Peyer's patch (tissue), 4 donors: ENCODE measurements around the gene FSHB. TPM values are rescaled to one million over a fixed set of nuclear protein-coding genes. Genes with fewer than 3 reads are reported as not detected.
A peak's percentile ranks its signal among the peaks of the same experiment; 100 is the strongest.

Source experiments
- DNase-seq, 3 donors: peaks; one replicate each; pipeline ENCODE4 v3.0.0-alpha.2; 2017 to 2019
- H3K27ac ChIP-seq, 4 donors: fragments of 200-600 bp; sonication (generic); one replicate each; pipeline ENCODE4 v1.5.1; 2016 to 2019
- H3K27me3 ChIP-seq, 2 donors: fragments of 200-600 bp; sonication (generic); one replicate each; pipeline ENCODE4 v1.5.1; 2019
- H3K36me3 ChIP-seq, 3 donors: fragments of 200-600 bp; sonication (generic); one replicate each; pipeline ENCODE4 v1.5.1; 2016 to 2019
- H3K4me1 ChIP-seq, 4 donors: fragments of 200-600 bp; sonication (generic); one replicate each; pipeline ENCODE4 v1.5.1; 2016 to 2019
- H3K4me3 ChIP-seq, 4 donors: fragments of 200-600 bp; sonication (generic); 1 replicate in 3 of 4; 2 replicates in 1 of 4; pipeline ENCODE4 v1.5.1; 2016 to 2019; ENCODE audit warnings: mild to moderate bottlenecking in 1 of 4
- H3K9me3 ChIP-seq, 4 donors: fragments of 200-600 bp; sonication (generic); one replicate each; pipeline ENCODE4 v1.5.1; 2016 to 2019; ENCODE audit warnings: mild to moderate bottlenecking in 1 of 4
- CTCF ChIP-seq, 6 experiments: fragments of 450-650 bp in 4 of 6; fragments of 200-600 bp in 2 of 6; sonication (generic) in 1 of 6; IDR thresholded peaks; one replicate each; pipeline ENCODE4 v1.5.1; 2017 to 2019; ENCODE audit warnings: antibody characterized with exemption in 6 of 6, mild to moderate bottlenecking in 3 of 6, moderate library complexity in 1 of 6
- POLR2A ChIP-seq, 2 donors: fragments of 450-650 bp; IDR thresholded peaks; one replicate each; pipeline ENCODE4 v1.5.1; 2017; ENCODE audit warnings: antibody characterized with exemption in 2 of 2, mild to moderate bottlenecking in 2 of 2, moderate library complexity in 2 of 2
- total RNA-seq, 4 donors: library from RNA; depleted of rRNA; stranded (reverse); fragments of >200 nt; gene quantifications; one replicate each; pipeline ENCODE4 v1.1.0, GENCODE V29; 2016

FSHB gene
- total RNA-seq, 4 donors from 2014 or later: not detected

- Histone ChIP-seq H3K9me3 (no peaks in the 10 kb centered on the region), H3K27me3 (no peaks in the 10 kb centered on the region), H3K36me3 (no peaks in the 10 kb centered on the region), H3K4me1 (no peaks in the 10 kb centered on the region), H3K4me3 (no peak overlapping the region), H3K27ac (no peak overlapping the region)
- no peak for TF ChIP-seq CTCF (IDR thresholded peaks at IDR 0.05)
- TF ChIP-seq POLR2A (IDR thresholded peaks at IDR 0.05): no peak
- peak in 2 of 3 donors; percentile 56 to 78 for DNase-seq
Measured at GRCh38 chr11:30282289-30282631, 51.4 kb downstream of the FSHB start.

Other genes with a start within 250 kb of the FSHB start
- gene KCNA4, start 214.0 kb upstream of the FSHB start, total RNA-seq: not detected
- 10 to 100 TPM in 3 of 4 donors, 1 to 10 TPM in 1; 6.3 to 21.5 (median 15.1) TPM for gene ARL14EP, start 92.1 kb downstream of the FSHB start, total RNA-seq